UCSD-AML1 (cell line): ENCODE results near the gene TRAPPC4.
A peak's percentile ranks its signal among the peaks of the same experiment; 100 is the strongest.
"Not testable (repeated sequence)": the region's sequence is repeated elsewhere in the genome, so short reads cannot be mapped to it uniquely, and the experiment has no call there.

Experiments
- DNase-seq: peaks from one replicate; lab custom pipeline; 2025; ENCODE audit not compliant: unreplicated experiment; lab: John Stamatoyannopoulos, UW

TRAPPC4 gene

GRCh38 chr11:119030329-119031047, 11.9 kb downstream of the TRAPPC4 start, which contains the start of gene SLC37A4:
TSS of gene SLC37A4 (minus strand) at chr11:119030877.
- peak; percentile 97 for DNase-seq

DNA sequence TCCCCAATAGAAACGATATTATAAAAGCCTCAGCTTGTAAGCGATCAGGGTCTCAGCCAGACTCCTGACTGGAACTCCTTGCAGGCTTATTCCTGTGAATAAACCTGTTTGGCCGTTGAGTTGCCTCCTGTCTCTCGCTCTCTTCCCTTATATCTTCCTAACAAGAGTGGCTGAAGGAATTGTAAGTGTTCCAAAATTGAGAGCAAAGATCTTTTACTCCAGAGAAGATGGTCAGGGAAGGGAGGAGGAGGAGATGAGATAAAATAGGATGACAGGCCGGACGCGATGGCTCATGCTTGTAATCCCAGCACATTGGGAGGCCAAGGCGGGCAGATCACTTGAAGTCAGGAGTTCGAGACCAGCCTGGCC, 13.3 kb downstream of the TRAPPC4 start:
- no peak for DNase-seq

- not testable (repeated sequence) for DNase-seq
Observed at GRCh38 chr11:119033421-119033820, 14.9 kb downstream of the TRAPPC4 start.

DNA sequence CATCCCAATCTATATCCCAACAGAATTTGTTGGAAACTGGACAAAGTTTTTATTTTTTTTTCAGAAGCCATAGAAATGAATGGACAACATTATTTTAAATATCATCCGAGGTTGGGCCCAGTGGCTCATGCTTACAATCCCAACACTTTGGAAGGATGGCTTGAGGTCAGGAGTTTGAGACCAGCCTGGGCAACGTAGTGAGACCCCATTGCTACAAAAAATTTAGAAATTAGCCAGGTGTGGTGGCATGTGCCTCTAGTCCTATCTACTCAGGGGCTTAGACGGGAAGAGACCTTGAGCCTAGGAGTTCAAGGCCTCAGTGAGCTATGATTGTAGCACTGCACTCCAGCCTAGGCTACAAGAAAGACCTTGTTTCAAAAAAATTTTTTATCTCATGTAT, 16.2 kb downstream of the TRAPPC4 start:
- DNase-seq, result no peak

DNA sequence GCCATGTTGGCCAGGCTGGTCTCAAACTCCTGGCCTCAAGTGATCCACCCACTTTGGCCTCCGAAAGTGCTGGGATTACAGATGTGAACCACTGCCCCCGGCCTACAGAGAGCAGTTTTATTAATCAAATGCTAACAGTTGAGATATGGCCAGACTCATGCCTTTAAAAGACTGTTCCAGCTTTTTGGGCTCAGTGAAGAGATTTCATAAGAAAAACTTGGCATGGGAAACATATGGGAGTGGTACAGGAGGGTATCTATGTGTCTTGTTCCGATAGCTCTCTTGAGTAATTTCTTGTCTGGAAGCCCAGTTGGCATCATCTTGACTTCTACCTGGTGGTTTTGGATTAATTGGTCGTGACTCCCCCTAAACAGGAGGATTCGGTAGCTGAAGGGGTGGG, 20.3 kb downstream of the TRAPPC4 start:
- no peak for DNase-seq

GRCh38 chr11:119039471-119039870, 20.9 kb downstream of the TRAPPC4 start:
- not testable (repeated sequence) for DNase-seq

- no peak for DNase-seq
Observed at GRCh38 chr11:119041821-119042514, 23.4 kb downstream of the TRAPPC4 start.

DNA sequence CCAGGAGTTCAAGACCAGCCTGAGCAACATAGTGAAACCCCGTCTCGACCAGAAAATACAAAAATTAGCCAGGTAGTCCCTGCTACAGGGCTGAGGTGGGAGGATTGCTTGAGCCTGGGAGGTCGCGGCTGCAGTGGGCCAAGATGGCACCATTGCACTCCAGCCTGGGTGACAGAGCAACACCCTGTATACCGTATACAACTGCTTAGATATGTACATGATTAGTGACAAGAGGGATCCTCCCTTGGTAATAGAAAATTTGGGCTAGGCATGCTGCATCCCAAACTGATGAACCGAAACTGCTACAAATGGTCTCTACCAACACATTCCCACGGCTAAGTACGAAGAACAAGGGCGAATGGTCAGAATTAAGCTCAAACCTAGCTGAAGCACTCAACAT, 24.4 kb downstream of the TRAPPC4 start:
- DNase-seq, result no peak

GRCh38 chr11:119044708-119045107, 26.1 kb downstream of the TRAPPC4 start:
- DNase-seq, result no peak

DNA sequence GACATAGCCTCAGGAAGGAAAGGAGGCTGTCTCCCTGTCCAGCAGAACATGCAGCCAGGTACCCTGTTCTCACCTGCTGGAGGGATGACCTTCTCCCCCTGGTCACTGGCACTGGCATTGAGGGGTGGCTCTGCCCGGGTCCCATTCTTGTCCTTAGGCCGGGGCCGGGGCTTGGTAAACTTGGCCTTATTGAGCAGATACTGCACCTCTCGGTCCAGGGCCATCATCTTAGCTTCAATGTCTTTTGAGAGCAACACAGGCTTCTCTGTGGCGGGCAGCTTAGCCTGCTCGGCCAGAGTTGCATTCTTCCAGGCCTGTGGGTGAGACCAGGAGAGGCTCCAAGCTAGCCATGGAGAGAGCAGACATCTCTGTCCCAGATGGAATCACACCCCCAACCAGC, 27.9 kb downstream of the TRAPPC4 start:
- no peak for DNase-seq

DNA sequence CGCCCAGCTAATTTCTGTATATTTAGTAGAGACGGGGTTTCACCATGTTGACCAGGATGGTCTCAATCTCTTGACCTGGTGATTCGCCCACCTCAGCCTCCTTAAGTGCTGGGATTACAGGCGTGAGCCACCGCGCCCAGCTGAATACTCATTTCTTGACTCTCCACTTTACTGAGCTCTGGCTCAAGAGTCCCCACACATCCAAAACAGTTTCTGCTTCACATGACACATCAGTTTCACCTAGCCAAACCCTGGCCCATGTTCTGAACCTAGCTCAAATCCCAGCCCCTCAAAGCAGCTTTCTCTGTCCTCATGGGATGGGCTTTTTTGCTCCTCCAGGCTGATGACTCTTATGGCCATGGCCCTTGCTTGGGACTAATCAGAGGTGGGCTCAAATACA, 28.6 kb downstream of the TRAPPC4 start:
- no peak for DNase-seq

GRCh38 chr11:119048644-119049043, 30.1 kb downstream of the TRAPPC4 start:
- DNase-seq, result no peak

GRCh38 chr11:119049081-119049480, 30.5 kb downstream of the TRAPPC4 start:
- no peak for DNase-seq

DNA sequence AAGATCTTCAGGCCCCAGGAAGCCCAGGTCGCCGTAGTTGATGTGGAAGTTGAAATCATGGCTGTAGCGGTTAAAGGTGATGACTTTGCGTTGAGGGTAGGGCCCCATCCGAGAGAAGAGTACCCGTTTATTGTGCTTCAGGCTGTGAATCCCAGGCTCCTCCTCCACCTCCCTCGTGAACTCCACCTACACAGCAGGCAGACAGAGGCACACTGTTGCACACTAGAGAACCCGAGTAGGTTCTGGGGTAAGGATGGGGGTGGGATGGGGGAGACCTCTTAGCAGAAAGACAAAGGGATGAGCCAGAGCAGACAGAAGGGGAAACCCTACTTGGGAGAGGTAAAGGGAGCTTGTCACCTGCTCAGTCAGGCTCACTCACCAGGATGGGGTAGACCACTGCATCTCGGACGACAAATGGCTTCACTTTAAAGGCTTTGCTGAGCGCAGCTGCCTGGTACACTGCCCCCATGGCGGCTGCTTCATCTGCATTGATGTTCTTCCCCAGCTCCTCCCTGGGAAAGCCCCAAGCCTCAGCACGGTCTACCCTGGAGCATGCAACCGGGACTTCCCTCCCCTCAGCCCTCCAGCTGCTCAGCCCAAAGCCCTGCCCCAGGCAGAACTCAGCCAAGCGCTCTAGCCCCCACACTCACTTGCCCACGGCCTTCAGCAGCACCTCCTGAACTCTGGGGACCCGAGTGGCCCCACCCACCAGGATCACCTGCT, 33.0 kb downstream of the TRAPPC4 start:
- no peak for DNase-seq

DNA sequence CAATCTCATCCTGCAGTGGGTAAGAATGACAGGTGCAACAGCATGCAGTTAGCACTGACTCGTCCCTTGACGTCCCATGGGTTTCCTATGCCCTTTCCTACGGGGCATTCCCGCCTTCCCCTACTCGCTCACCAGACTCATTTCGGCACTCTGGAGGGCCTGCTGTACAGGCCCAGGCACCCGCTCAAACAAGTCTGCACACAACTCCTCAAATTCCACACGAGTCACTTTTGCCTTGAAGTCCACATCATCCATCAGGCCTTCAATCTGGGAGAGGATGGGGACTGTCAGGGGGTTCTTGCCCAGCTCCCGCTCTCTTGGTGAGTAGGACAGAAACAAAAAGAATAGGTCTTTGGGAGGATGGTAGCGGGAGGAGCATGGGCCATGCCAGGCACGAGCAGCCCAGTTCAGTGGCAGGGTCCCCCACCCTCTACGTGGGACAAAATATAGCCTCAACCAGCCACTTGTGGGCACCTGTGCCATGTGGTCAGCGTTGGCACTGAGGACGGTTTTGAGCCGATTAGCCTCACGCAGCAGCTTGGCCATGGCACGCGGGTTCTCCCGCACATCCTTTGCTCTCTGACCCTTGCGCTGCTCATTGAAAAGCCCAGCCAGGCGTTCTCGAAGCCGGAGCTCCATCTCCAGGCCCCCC, 33.7 kb downstream of the TRAPPC4 start:
- DNase-seq, result no peak

DNA sequence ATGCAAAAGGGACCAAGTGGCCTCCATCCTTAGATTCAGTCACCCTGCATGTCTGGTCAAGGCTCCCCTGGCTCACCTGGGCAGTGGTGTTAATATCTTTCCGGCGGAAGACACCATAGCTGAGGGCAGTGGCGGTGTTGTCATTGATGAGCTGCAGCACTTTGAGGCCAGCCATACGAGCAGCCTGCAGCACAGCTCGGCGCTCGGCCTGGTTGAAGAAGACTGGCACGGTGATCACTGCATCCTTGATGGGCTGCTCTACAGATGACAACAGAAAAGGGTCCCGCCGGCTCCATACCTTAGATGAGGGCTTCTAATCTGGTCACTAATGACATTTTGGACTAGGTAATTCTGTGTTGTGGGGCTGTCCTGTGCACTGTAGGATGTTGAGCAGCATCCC, 35.9 kb downstream of the TRAPPC4 start:
- DNase-seq, result no peak

GRCh38 chr11:119055901-119056300, 37.3 kb downstream of the TRAPPC4 start:
- DNase-seq, result peak; percentile 24

- peak; percentile 42 for DNase-seq
Observed at GRCh38 chr11:119056421-119056999, 37.9 kb downstream of the TRAPPC4 start.

GRCh38 chr11:119057000-119057769, 38.6 kb downstream of the TRAPPC4 start, which contains the start of gene HYOU1:
TSS of gene HYOU1 (minus strand) at chr11:119057205. CDS start at chr11:119056160, 1,045 bp downstream.
- peak; percentile 98 for DNase-seq

DNA sequence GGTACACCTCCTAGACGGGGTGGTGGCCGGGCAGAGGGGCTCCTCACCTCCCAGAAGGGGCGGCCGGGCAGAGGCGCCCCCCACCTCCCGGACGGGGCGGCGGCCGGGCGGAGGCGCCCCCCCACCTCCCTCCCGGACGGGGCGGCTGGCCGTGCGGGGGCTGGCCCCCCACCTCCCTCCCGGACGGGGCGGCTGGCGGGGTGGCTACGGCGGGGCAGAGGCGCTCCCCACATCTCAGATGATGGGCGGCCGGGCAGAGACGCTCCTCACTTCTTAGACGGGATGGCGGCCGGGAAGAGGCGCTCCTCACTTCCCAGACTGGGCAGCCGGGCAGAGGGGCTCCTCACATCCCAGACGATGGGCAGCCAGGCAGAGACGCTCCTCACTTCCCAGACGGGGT, 40.6 kb downstream of the TRAPPC4 start:
- not testable (repeated sequence) for DNase-seq
